Hindlimb muscle (tissue), 1 donor: ENCODE measurements around the gene PRKCE. TPM values are rescaled to one million over a fixed set of nuclear protein-coding genes. Genes with fewer than 3 reads are reported as not detected.
A peak's percentile ranks its signal among the peaks of the same experiment; 100 is the strongest.

ENCODE experiments used
- DNase-seq: peaks from one replicate; pipeline ENCODE4 v3.0.0-alpha.2; 2013
- polyA plus RNA-seq: library from polyadenylated mRNA; unstranded; fragments of 120-200 nt; gene quantifications from one replicate; pipeline ENCODE4 v1.2.1, GENCODE V29; 2013; ENCODE audit not compliant: insufficient read length

Gene PRKCE
- polyA plus RNA-seq, 1 donor = 4.6 TPM

DNA sequence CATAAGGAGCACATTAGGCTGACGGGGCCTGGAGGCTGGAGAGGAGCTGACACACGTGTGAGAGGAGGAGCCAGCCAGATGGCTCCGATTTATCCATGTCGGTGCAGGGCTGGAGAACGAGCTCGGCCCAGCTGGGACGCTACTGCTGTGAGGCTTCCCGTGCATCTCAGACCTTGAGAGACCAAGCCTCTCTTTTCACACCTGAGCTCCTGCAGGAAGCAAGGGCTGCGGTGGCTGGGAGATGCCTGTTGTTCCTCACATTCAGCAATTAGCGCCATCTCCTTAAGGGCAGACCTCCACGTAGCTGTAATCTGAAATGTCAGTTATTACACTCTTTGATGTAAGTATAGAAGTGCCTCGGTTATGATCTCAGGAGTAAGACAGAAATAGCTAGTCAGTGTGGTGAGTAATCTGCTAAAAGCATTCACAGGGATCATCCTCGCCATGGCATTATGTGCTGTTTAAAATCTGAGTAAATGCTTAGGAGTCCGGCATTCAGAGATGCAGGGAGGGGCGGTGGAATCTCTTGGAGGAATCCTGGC lies 107.9 kb downstream of the PRKCE start:
- peak; percentile 71 for DNase-seq

- DNase-seq = no peak
These were observed 110.2 kb downstream of the PRKCE start for GRCh38 chr2:45761635-45762034.

- DNase-seq = no peak
These were observed 111.8 kb downstream of the PRKCE start for GRCh38 chr2:45763255-45763654.

DNA sequence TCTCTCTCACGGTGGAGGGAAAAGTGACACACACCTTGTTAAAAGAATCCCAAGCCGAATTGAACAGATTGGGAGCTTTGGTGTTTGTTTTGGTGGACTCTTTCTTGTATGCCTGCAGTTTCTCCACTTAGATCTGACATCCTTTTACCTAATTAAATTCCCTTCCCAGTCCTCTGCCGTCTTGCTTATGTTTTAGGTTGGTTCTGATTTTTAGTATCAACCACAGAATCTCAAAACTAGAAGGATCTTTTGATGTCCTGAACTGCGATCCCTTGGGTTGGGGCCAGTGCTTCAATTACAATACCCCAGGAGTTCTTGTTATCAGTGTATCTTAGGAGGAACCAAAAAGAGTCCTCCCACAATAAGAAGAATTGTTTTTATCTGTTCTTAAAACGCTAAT lies 112.3 kb downstream of the PRKCE start:
- DNase-seq = no peak

GRCh38 chr2:45765007-45765727 lies 113.7 kb downstream of the PRKCE start:
- DNase-seq = no peak

- peak; percentile 28 for DNase-seq
These were observed 114.3 kb downstream of the PRKCE start for GRCh38 chr2:45765728-45766254.

DNA sequence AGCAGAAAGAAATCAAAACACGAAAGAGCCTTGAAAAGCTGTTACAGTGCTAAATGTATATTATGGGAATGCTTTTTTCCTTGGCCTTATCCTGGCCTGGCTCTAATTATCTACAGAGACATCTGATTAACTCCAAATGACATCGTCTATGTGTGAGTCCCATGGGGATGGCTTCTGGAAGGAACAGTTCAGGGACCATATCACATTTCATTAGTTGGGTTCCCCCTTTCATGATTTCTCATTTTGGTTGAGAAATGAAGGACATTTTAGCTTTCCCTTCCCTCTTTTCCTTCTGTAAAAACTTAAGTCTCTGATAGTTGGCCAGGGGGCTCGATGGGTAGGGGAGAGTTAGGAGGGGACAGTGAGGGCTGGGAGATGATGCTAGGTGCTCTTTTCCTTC lies 116.7 kb downstream of the PRKCE start:
- no peak for DNase-seq

DNA sequence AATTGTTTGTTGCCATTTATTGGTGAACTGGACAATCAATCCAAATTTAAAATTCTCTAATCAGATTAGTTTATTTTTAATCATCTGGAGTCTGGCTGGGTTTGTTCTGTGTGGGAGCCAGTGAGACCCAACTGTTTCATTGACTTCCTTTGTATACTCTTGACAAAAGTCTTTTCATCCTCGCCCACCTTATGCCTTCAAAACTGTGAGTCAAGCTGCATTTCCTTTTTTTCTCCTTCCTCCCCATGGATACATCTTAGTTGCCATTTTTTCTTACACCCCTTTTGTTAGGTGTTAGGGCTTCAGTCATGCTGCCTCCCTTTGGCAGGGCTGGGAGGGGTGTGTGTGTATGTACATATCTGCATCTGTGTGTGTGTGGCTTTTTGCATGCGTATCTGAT lies 117.6 kb downstream of the PRKCE start:
- DNase-seq = no peak

GRCh38 chr2:45769854-45770576 lies 118.5 kb downstream of the PRKCE start:
- DNase-seq = no peak

- DNase-seq = no peak
These were observed 119.3 kb downstream of the PRKCE start for GRCh38 chr2:45770811-45771210.

GRCh38 chr2:45771261-45771660 lies 119.8 kb downstream of the PRKCE start:
- peak; percentile 82 for DNase-seq

DNA sequence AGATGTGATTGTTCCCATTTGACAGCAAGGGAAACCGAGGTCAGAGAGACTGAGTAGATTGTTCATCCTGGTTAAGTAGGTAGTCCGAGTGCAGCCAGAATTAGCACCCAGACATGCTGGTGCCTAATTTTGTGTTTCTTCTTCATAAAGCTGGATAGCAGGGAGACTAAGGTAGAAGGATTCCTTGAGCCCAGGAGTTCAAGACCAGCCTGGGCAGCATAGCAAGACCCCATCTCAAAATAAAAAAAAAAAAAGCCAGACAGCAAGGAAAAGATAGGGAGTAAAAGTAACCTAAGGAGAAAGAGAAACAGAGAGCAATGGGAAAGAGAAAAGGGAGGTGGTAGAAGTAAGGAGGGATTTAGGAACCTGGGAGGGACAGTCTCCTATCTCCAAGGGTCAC lies 120.6 kb downstream of the PRKCE start:
- no peak for DNase-seq

DNA sequence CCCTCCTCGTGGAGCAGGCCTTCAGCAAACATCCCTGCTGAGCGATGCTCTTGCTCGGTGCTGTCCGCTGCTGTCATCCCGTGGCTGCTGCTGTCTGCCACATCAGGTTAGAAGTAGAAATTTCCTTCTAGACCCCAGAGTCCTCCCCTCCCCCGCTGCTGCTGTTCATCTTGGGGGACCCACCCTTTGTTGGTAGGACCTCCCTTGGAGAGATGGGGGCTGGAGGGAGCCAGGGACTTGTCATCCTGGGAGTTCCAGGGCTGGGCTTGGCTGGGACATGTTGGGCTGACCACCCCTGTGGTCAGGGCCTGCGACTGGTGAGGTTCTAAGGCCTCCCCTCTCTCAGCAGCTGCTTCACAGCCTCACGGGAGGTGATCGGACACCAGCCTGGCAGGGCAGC lies 122.4 kb downstream of the PRKCE start:
- DNase-seq = no peak

GRCh38 chr2:45774688-45775244 lies 123.3 kb downstream of the PRKCE start:
- DNase-seq = no peak

GRCh38 chr2:45776160-45776955 lies 124.9 kb downstream of the PRKCE start:
- peak; percentile 37 for DNase-seq

DNA sequence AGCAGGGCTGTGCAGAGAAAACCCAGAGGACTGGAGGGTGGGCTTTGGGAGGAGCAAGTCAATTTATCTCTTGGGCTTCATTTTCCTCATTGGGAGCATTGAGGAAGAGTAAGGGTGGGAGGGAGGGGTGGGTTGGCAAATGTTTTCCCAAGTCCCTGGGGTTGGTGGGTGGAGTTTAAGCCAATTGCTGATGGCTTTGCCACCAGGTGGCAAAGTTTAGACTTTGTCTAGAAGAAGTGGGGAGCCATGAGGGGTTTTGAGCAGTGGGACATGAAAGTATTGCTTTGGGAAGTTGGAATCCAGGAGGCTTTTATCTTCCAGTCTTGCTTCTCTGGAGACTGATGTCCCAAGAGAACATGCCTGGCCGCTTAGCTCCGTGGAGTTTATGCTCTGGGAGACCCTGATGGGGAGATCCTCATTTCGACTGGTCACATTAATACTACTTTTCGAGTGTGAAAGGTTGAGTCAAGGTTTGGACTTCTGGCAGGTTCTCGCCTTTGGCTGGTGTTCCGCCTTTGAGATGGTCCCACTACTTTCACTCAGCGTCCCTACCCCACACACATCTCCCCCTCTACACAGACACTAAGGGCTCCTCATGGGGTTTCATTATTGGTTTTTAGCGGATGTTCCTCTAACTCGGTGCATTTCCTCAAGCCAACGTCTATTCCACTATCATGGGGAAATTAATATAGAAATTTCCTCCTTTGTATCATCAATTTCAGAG lies 126.7 kb downstream of the PRKCE start:
- DNase-seq = no peak

- DNase-seq = peak; percentile 43
These were observed 127.3 kb downstream of the PRKCE start for GRCh38 chr2:45778720-45779171.

- no peak for DNase-seq
These were observed 129.3 kb downstream of the PRKCE start for GRCh38 chr2:45780541-45781463.

GRCh38 chr2:45781464-45781811 lies 130.0 kb downstream of the PRKCE start:
- DNase-seq = no peak

- DNase-seq = no peak
These were observed 131.0 kb downstream of the PRKCE start for GRCh38 chr2:45782436-45782835.

- DNase-seq = no peak
These were observed 131.5 kb downstream of the PRKCE start for GRCh38 chr2:45782986-45783385.
